ENCODE data around the gene YWHAB.

The YWHAB gene

DNA sequence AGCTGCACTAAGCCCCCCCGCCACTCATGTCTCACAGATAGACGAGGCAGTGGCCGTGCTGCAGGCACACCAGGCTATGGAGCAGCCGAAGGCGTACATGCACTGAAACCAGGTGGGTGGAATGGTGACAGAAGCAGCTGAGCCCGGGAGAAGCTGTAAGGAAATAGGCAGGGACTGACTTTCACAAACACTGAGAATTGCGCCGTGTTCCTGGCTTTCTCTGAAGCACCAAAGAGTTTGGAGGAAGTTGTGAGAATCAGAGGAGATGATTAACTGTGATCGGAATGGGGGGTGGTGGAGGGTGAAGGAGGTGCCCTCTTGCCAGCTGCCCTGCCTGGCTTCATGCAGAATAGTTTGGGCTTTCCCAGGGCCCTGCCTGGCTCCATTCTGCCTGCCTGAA lies 53.1 kb downstream of the YWHAB start:
- no peak overlapping the region for H3K4me3 ChIP-seq (replicated peaks; ENCODE audit: low read depth, low read length)
- TF ChIP-seq, protein P1, sequence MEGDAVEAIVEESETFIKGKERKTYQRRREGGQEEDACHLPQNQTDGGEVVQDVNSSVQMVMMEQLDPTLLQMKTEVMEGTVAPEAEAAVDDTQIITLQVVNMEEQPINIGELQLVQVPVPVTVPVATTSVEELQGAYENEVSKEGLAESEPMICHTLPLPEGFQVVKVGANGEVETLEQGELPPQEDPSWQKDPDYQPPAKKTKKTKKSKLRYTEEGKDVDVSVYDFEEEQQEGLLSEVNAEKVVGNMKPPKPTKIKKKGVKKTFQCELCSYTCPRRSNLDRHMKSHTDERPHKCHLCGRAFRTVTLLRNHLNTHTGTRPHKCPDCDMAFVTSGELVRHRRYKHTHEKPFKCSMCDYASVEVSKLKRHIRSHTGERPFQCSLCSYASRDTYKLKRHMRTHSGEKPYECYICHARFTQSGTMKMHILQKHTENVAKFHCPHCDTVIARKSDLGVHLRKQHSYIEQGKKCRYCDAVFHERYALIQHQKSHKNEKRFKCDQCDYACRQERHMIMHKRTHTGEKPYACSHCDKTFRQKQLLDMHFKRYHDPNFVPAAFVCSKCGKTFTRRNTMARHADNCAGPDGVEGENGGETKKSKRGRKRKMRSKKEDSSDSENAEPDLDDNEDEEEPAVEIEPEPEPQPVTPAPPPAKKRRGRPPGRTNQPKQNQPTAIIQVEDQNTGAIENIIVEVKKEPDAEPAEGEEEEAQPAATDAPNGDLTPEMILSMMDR (IDR thresholded peaks at IDR 0.05; ENCODE audit: low read depth, low read length, missing control alignments), result no peak
- DNase-seq (ENCODE audit: extremely low read depth, low read depth), result no peak

GRCh38 chr20:44941120-44941691 lies 55.7 kb downstream of the YWHAB start:
- no peak for DNase-seq (ENCODE audit: extremely low read depth, low read depth)
- H3K4me3 ChIP-seq (replicated peaks; ENCODE audit: low read depth, low read length), result no peak overlapping the region
- TF ChIP-seq, protein P1 (IDR thresholded peaks at IDR 0.05; ENCODE audit: low read depth, low read length, missing control alignments), result no peak

DNA sequence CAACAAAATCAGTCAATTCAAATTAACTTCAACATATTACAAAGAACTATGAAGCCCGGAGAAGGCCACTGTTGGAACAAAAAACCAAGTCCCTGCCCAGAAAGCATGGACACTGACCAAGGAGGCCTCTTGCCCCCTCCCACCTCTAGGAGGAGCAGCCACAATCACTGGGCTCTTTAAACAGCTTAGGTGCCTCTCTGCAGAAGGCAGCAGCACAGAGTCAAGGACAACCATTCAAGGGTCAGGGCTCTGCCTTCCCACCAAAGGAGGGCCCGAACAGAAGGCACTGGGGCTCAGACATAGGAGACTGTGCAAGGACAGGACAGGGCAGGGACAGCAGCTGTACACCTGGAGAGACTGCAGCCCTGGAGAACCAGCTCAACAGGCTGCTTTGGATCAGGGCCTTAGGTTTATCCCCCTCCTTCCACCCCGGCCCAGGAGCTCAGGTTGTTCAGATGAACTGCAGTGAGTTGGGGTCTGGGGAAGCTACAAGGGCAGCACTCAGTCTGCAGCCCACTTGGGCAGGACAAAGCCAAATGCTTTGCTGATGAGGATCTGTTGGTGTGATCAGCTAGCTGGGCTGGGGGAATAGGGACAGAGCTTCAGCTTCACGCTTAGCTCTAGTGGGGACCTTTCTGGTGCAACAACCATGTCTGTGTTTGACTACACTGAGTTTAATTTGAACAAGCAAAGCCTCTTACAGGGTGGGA lies 56.9 kb downstream of the YWHAB start:
- H3K4me3 ChIP-seq (replicated peaks; ENCODE audit: low read depth, low read length), result no peak overlapping the region
- TF ChIP-seq, protein P1 (IDR thresholded peaks at IDR 0.05; ENCODE audit: low read depth, low read length, missing control alignments), result no peak
- DNase-seq (ENCODE audit: extremely low read depth, low read depth), result no peak

DNA sequence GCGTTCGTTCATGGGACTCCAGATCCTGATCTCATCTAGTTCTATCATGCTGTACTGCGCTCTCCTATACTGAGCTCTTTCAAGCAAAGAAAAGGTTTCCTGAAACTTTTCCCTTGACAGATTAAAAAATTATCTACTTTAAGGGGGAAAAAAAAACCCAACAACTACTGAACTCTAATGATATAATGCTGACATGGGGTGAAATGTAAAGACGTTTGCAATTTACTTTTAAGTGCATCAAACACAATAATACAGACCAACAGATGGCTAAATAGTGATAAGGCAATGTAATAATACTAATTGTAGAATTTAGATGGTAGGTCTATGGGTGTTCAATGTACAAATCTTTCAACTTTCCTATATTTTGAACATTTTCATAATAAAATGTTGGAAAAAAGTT lies 58.3 kb downstream of the YWHAB start:
- no peak overlapping the region for H3K4me3 ChIP-seq (replicated peaks; ENCODE audit: low read depth, low read length)
- DNase-seq (ENCODE audit: extremely low read depth, low read depth), result no peak
- TF ChIP-seq, protein P1 (IDR thresholded peaks at IDR 0.05; ENCODE audit: low read depth, low read length, missing control alignments), result no peak

DNA sequence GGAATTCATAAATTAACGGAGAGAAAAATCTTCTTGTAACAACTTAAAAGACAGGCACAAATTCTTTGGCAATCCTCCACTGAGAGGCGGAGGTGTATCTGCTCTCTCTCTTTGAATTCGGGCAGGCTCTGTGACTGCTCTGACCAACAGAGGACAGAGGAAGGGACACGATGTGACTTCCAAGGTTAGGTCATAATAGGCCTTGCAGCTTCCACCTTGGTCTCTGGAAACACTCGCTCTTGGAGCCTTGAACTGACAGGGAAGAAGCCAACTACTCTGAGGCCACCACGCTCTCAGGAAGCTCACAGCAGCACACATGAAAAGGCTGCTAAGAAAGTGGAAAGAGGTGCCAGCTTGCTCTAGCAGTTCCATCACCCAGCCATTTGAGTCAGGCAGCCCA lies 59.8 kb downstream of the YWHAB start:
- H3K4me3 ChIP-seq (replicated peaks; ENCODE audit: low read depth, low read length), result no peak overlapping the region
- no peak for DNase-seq (ENCODE audit: extremely low read depth, low read depth)
- TF ChIP-seq, protein P1 (IDR thresholded peaks at IDR 0.05; ENCODE audit: low read depth, low read length, missing control alignments), result no peak

DNA sequence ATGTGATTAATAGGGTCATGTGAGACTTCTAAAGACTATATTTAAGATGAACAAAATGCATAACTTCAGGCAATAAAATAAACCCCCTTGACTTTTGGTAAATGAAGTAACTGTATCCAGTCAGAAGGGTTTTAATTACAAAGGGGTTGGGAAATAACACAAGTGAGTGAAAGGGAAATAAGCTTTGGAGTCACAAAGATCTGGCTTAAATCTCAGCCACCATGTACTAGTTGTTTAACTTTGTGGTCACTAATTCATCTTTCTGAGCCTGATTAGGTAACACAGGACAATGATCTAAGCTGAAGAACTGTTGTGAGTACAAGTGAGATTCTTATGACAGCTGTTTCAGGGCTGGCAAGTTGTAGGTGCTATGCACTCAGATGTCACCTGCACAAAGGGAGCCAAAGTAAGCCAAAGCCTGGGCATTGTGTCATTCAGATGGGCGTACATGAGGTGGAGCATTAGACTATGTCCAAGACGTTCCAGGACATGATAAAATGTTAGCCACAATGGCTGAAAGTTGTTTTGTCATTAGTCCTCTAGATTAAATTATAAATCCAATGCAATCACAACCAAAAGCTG lies 60.9 kb downstream of the YWHAB start:
- H3K4me3 ChIP-seq (replicated peaks; ENCODE audit: low read depth, low read length), result no peak overlapping the region
- DNase-seq (ENCODE audit: extremely low read depth, low read depth), result no peak
- TF ChIP-seq, protein P1 (IDR thresholded peaks at IDR 0.05; ENCODE audit: low read depth, low read length, missing control alignments), result no peak
